Gastroesophageal sphincter (tissue), 4 donors: ENCODE measurements around the gene KCND3. TPM values are rescaled to one million over a fixed set of nuclear protein-coding genes. Genes with fewer than 3 reads are reported as not detected.

Source experiments
- ATAC-seq: fragments of 150-250 bp; one replicate; pipeline ENCODE4 v1.9.1; 2016; ENCODE audit warnings: mild to moderate bottlenecking, moderate library complexity
- H3K27ac ChIP-seq, 4 donors: fragments of 200-600 bp; sonication (generic) in 3 of 4; 1 replicate in 3 of 4; 2 replicates in 1 of 4; pipeline ENCODE4 v1.5.1; 2016 to 2019
- H3K27me3 ChIP-seq: fragments of 200-600 bp; sonication (generic); one replicate; pipeline ENCODE4 v1.5.1; 2019
- H3K36me3 ChIP-seq, 2 donors: fragments of 200-600 bp; sonication (generic); one replicate each; pipeline ENCODE4 v1.5.1; 2019; ENCODE audit warnings: control low read depth in 1 of 2
- H3K4me1 ChIP-seq, 3 donors: fragments of 200-600 bp; sonication (generic); 1 replicate in 2 of 3; 2 replicates in 1 of 3; pipeline ENCODE4 v1.5.1; 2016 to 2019; ENCODE audit warnings: control low read depth in 2 of 3
- H3K4me3 ChIP-seq, 2 donors: fragments of 200-600 bp; sonication (generic); one replicate each; pipeline ENCODE4 v1.5.1; 2019; ENCODE audit warnings: mild to moderate bottlenecking in 1 of 2, moderate library complexity in 1 of 2
- H3K9me3 ChIP-seq, 3 donors: fragments of 200-600 bp; sonication (generic); one replicate each; pipeline ENCODE4 v1.5.1; 2017 to 2019; ENCODE audit warnings: control low read depth in 2 of 3
- CTCF ChIP-seq, 4 experiments: fragments of 200-600 bp in 2 of 4; fragments of 450-650 bp in 2 of 4; sonication (generic) in 1 of 4; IDR thresholded peaks; one replicate each; pipeline ENCODE4 v1.5.1; 2017 to 2019; ENCODE audit warnings: antibody characterized with exemption in 4 of 4, mild to moderate bottlenecking in 2 of 4, moderate library complexity in 2 of 4
- EP300 ChIP-seq: sonication (generic); formaldehyde crosslinking; IDR thresholded peaks from one replicate; pipeline ENCODE4 v1.6.1; 2017; ENCODE audit warnings: antibody characterized with exemption, mild to moderate bottlenecking
- POLR2A ChIP-seq, 2 donors: fragments of 450-650 bp; IDR thresholded peaks; one replicate each; pipeline ENCODE4 v1.6.1; 2017; ENCODE audit warnings: antibody characterized with exemption in 2 of 2, mild to moderate bottlenecking in 2 of 2, moderate library complexity in 1 of 2
- POLR2AphosphoS5 ChIP-seq: sonication (generic); formaldehyde crosslinking; IDR thresholded peaks from one replicate; pipeline ENCODE4 v1.6.1; 2017; ENCODE audit warnings: antibody characterized with exemption
- WGBS, 2 donors: methylation state at CpG; one replicate each; pipeline ENCODE4 v1.1.5; 2018; ENCODE audit warnings: low coverage in 1 of 2; 5-methylcytosine and 5-hydroxymethylcytosine counted together
- total RNA-seq, 4 donors: library from RNA; depleted of rRNA; stranded (reverse); fragments of >200 nt; gene quantifications; one replicate each; pipeline ENCODE4 v1.1.0, GENCODE V29; 2016

KCND3 gene
- total RNA-seq, 4 donors from 2014 or later, result 36.2 to 58.7 (median 57.4) TPM

- H3K36me3 ChIP-seq, result no peaks in the 10 kb centered on the region
- H3K4me3 ChIP-seq, result no peak overlapping the region
- TF ChIP-seq POLR2AphosphoS5 (no peak), EP300 (no peak), CTCF (IDR thresholded peaks at IDR 0.05) (no peak), POLR2A (IDR thresholded peaks at IDR 0.05) (no peak)
- no peak overlapping the region for H3K27ac ChIP-seq
- ATAC-seq, result no peak
- no peaks in the 10 kb centered on the region for H3K27me3 ChIP-seq
- no peaks in the 10 kb centered on the region for H3K9me3 ChIP-seq
- 71% methylated on average over 2 of the region's 2 CpGs; no CpG with 5 or more reads in 1 of the 2 donors for WGBS, 2 donors
- H3K4me1 ChIP-seq, result peaks cover 0 to 8% (median under 1%) of the 10 kb centered on the region in 3 donors
These were observed 195.5 kb downstream of the KCND3 start for GRCh38 chr1:111793923-111794322.

GRCh38 chr1:111792249-111792648 is 197.2 kb downstream of the KCND3 start:
- H3K9me3 ChIP-seq, result no peaks in the 10 kb centered on the region
- no peaks in the 10 kb centered on the region for H3K36me3 ChIP-seq
- H3K4me1 ChIP-seq, result peaks cover 0 to 10% (median 3%) of the 10 kb centered on the region in 3 donors
- H3K4me3 ChIP-seq, result no peak overlapping the region
- TF ChIP-seq POLR2A (IDR thresholded peaks at IDR 0.05) (no peak), CTCF (IDR thresholded peaks at IDR 0.05) (no peak), EP300 (no peak), POLR2AphosphoS5 (no peak)
- no peak for ATAC-seq
- no peaks in the 10 kb centered on the region for H3K27me3 ChIP-seq
- H3K27ac ChIP-seq, result no peak overlapping the region
- 60 to 79% methylated on average over 3 to 5 of the region's 5 CpGs for WGBS, 2 donors

- Histone ChIP-seq H3K4me3 (no peak overlapping the region), H3K36me3 (no peaks in the 10 kb centered on the region), H3K27ac (no peak overlapping the region), H3K9me3 (no peaks in the 10 kb centered on the region), H3K27me3 (no peaks in the 10 kb centered on the region), H3K4me1 (peaks cover 0 to 10% (median 3%) of the 10 kb centered on the region in 3 donors)
- ATAC-seq, result no peak
- 68 to 86% methylated on average over 4 to 6 of the region's 6 CpGs for WGBS, 2 donors
- TF ChIP-seq POLR2AphosphoS5, result no peak
These were observed 197.7 kb downstream of the KCND3 start for GRCh38 chr1:111791776-111792175.

- Histone ChIP-seq H3K4me1 (peaks cover 0 to 10% (median 3%) of the 10 kb centered on the region in 3 donors), H3K36me3 (peaks cover 0 to 12% of the 10 kb centered on the region in 2 donors), H3K27me3 (no peaks in the 10 kb centered on the region), H3K27ac (peak overlapping the region in 1 of 4 donors; percentile 29), H3K4me3 (no peak overlapping the region), H3K9me3 (no peaks in the 10 kb centered on the region)
- TF ChIP-seq CTCF (IDR thresholded peaks at IDR 0.05) (peak; percentile 19 to 53 (median 28)), EP300 (no peak), POLR2AphosphoS5 (peak; percentile 48)
- 73 to 100% methylated on average over 2 of the region's 2 CpGs for WGBS, 2 donors
- peak; percentile 65 for ATAC-seq
These were observed 199.7 kb downstream of the KCND3 start for GRCh38 chr1:111789666-111790316.

- whole genome bisulfite sequencing, 2 donors, result 39 to 40% methylated on average over 5 of the region's 5 CpGs
- H3K27ac ChIP-seq, result peak overlapping the region in 1 of 4 donors; percentile 29
- peak; percentile 41 for ATAC-seq
These were observed 200.3 kb downstream of the KCND3 start for GRCh38 chr1:111789142-111789541.

More at GRCh38 chr1:111789142-111789541, 200.3 kb downstream of the KCND3 start:
- no peaks in the 10 kb centered on the region for H3K9me3 ChIP-seq
- peaks cover 0 to 16% of the 10 kb centered on the region in 2 donors for H3K36me3 ChIP-seq
- no peaks in the 10 kb centered on the region for H3K27me3 ChIP-seq
- peaks cover 0 to 10% (median 3%) of the 10 kb centered on the region in 3 donors for H3K4me1 ChIP-seq
- H3K4me3 ChIP-seq, result no peak overlapping the region
- TF ChIP-seq EP300, result no peak
- no peak for TF ChIP-seq POLR2AphosphoS5
- TF ChIP-seq POLR2A (IDR thresholded peaks at IDR 0.05), result no peak
- no peak for TF ChIP-seq CTCF (IDR thresholded peaks at IDR 0.05)
